GM04503 (cell line): ENCODE measurements around the gene HRH1.

Experiments
- DNase-seq: peaks from one replicate; pipeline ENCODE4 v3.0.0-alpha.2; 2012; ENCODE audit warnings: low read depth

HRH1 gene

GRCh38 chr3:11282250-11283138 is 128.2 kb downstream of the HRH1 start:
- DNase-seq: no peak

GRCh38 chr3:11283139-11283475 is 128.8 kb downstream of the HRH1 start:
- no peak for DNase-seq

- DNase-seq: no peak
Observed at GRCh38 chr3:11284011-11284410, 129.7 kb downstream of the HRH1 start.

GRCh38 chr3:11285471-11285870 is 131.2 kb downstream of the HRH1 start:
- no peak for DNase-seq

DNA sequence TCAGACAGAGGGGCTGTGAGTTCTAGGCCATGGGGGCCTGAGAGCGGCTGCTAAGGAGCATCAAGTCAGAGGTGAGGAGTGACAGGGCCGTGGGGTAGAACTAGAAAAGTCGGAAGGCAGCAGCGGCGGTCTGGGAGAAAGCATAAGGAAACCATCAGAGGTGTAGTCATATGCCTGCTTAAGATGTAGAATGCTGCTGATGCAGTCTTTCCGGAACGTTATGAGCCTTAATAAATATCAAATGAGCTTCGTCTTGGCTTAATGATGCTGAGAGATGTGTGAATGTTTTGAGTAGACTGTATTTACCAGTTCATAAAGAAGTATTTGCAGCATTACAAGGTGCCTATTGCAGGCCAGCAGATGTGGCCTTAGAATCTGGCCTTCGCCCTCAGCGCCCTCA is 133.1 kb downstream of the HRH1 start:
- DNase-seq: no peak

- no peak for DNase-seq
Observed at GRCh38 chr3:11288021-11288491, 133.8 kb downstream of the HRH1 start.

- peak; percentile 84 for DNase-seq
Observed at GRCh38 chr3:11288786-11289637, 134.7 kb downstream of the HRH1 start.

GRCh38 chr3:11289864-11290263 is 135.6 kb downstream of the HRH1 start:
- no peak for DNase-seq

GRCh38 chr3:11290743-11291680 is 136.7 kb downstream of the HRH1 start:
- no peak for DNase-seq

GRCh38 chr3:11291808-11292207 is 137.5 kb downstream of the HRH1 start:
- no peak for DNase-seq

- no peak for DNase-seq
Observed at GRCh38 chr3:11297126-11297525, 142.8 kb downstream of the HRH1 start.

- DNase-seq: no peak
Observed at GRCh38 chr3:11300970-11301369, 146.7 kb downstream of the HRH1 start.

GRCh38 chr3:11302444-11302843 is 148.2 kb downstream of the HRH1 start:
- no peak for DNase-seq

DNA sequence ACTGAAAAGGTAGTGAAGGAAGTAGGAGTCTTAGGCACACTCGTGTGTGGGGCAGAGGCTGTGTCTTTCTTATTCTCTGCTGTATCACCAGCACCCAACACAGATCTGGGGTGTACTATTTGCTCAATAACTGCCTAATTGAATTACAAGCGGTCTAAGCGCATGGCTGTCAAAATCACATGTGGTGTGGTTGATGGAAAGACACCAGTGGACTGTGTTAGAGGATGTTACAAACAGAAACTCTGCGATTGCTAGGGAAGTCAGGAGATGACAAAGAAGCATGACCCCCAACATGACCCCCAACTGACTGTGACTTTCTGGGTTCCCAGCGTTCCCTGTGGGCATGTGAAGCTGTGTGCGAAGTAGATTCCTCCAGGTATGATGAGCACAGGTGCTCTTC is 149.9 kb downstream of the HRH1 start:
- DNase-seq: no peak

- DNase-seq: no peak
Observed at GRCh38 chr3:11305509-11305908, 151.2 kb downstream of the HRH1 start.

GRCh38 chr3:11306817-11307589 is 152.7 kb downstream of the HRH1 start:
- no peak for DNase-seq

DNA sequence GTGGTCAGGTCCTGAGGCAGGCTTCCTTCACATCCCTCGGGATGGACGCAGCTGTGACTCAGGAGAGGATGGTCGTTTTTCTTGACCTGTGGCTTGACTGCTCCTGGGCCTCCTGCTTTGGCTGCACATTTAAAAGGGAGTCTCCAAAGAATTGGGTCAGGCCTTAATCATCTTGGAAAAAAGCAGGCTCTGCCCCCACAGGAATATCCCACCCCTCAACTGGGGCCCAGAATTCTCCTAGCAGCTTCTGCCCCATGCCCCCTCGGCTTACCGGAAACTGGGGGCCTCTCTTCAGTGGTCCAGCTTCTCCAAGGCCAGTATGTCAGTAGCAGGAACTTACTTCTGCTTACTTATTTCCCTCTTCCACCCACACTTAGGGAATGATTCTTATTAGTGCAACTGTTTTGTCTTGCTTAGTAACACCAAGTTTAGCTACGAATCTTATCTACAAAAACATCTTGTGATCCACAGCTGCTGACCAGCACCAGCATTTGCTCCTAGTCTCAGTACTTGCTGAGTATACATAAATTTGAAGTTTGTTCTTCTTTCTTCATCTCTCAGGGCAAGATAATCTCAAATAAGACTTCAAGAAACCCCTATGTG is 153.6 kb downstream of the HRH1 start:
- DNase-seq: no peak

DNA sequence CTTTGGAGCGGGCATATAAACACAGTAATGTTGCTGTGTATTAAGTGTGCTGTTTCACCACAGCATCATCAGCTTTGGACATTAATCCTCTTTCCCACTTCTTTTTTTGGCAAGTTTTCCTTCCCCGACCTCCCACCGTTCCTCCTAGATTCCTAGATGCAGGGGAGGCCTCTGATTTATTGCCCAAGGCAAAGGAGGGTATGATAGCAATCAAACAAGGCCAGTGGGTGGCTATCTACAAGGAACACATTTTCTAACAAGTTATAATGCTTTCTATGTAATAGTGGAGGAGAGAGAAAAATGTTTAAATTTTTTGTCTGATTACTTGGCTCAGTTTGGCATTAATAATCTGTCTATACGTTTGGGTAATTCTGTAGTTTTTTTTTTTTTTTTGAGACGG is 156.0 kb downstream of the HRH1 start:
- no peak for DNase-seq

GRCh38 chr3:11312166-11312565 is 157.9 kb downstream of the HRH1 start:
- DNase-seq: no peak
